H1 (cell line): ENCODE results near the gene NLRC5. TPM values are rescaled to one million over a fixed set of nuclear protein-coding genes. Genes with fewer than 3 reads are reported as not detected.

Experiments
- CTCF ChIA-PET: fragments of 300-600 bp; sonication (Branson Sonifier 250); formaldehyde crosslinking; loops from one replicate; lab custom pipeline; 2021; ENCODE audit not compliant: partially characterized antibody; lab: Charles Lee
- POLR2A ChIA-PET: fragments of 300-600 bp; sonication (Branson Sonifier 250); formaldehyde crosslinking; loops from one replicate; lab custom pipeline; 2021; ENCODE audit warnings: inconsistent platforms; ENCODE audit not compliant: partially characterized antibody; lab: Charles Lee
- DNase-seq, 2 experiments: peaks; one replicate each; pipeline versions ENCODE4 v3.0.0 to v3.0.0-alpha.2; 2010 to 2022; ENCODE audit warnings: low spot score in 2 of 2, low read depth in 1 of 2, mixed read lengths in 1 of 2
- FAIRE-seq: peaks from 2 replicates; lab custom pipeline; 2011; peaks lifted over from hg19 to GRCh38; lab: Jason Lieb, UNC
- H2AFZ ChIP-seq: 2 replicates; pipeline ENCODE4 v1.8.1; 2012; ENCODE audit warnings: low read length, inconsistent platforms
- H2AK5ac ChIP-seq: 2 replicates; pipeline ENCODE4 v1.6.1; 2013; ENCODE audit warnings: low read depth, low read length
- H2BK120ac ChIP-seq: replicated peaks from 2 replicates; pipeline ENCODE3; 2013; ENCODE audit warnings: low read depth, low read length, inconsistent platforms
- H2BK12ac ChIP-seq: 2 replicates; pipeline ENCODE4 v1.6.1; 2013; ENCODE audit warnings: low read depth, low read length
- H2BK15ac ChIP-seq: 2 replicates; pipeline ENCODE4 v1.6.1; 2013; ENCODE audit warnings: low read length
- H2BK20ac ChIP-seq: 2 replicates; pipeline ENCODE4 v1.6.1; 2013; ENCODE audit warnings: low read length
- H2BK5ac ChIP-seq: 2 replicates; pipeline ENCODE4 v1.6.1; 2013; ENCODE audit warnings: low read depth, low read length
- H3K14ac ChIP-seq: 2 replicates; pipeline ENCODE4 v1.6.1; 2013; ENCODE audit warnings: inconsistent platforms; ENCODE audit not compliant: insufficient read length
- H3K18ac ChIP-seq: 2 replicates; pipeline ENCODE4 v1.6.1; 2013; ENCODE audit warnings: low read length; ENCODE audit errors: extremely low read depth
- H3K23ac ChIP-seq: 2 replicates; pipeline ENCODE4 v1.6.1; 2013; ENCODE audit warnings: inconsistent platforms; ENCODE audit not compliant: insufficient read length
- H3K23me2 ChIP-seq: 2 replicates; pipeline ENCODE4 v1.6.1; 2013; ENCODE audit warnings: low read depth, low read length
- H3K27ac ChIP-seq: 2 replicates; pipeline ENCODE4 v1.6.1; 2011; ENCODE audit warnings: low read depth, low read length, inconsistent platforms
- H3K27me3 ChIP-seq, 4 experiments: replicated peaks in 1 of 4; 1 replicate in 1 of 4; 2 replicates in 3 of 4; pipeline versions ENCODE4 v1.6.1 to v1.8.1; 2011 to 2013; ENCODE audit warnings: low read length in 3 of 4, mild to moderate bottlenecking in 3 of 4, inconsistent platforms in 2 of 4, mixed read lengths in 2 of 4, moderate library complexity in 1 of 4; ENCODE audit not compliant: control insufficient read depth in 3 of 4, insufficient read depth in 3 of 4; ENCODE audit errors: extremely low read depth in 1 of 4
- H3K36me3 ChIP-seq, 4 experiments: 2 replicates each; pipeline versions ENCODE4 v1.6.1 to v1.8.1; 2011 to 2013; ENCODE audit warnings: mild to moderate bottlenecking in 4 of 4, low read length in 3 of 4, moderate library complexity in 2 of 4, control low read depth in 1 of 4, inconsistent platforms in 1 of 4; ENCODE audit not compliant: insufficient read depth in 4 of 4, control insufficient read depth in 2 of 4
- H3K4ac ChIP-seq: replicated peaks from 2 replicates; pipeline ENCODE3; 2013; ENCODE audit warnings: low read length, low read depth, mixed read lengths, inconsistent platforms; ENCODE audit not compliant: insufficient read length
- H3K4me1 ChIP-seq, 4 experiments: replicated peaks in 1 of 4; 1 replicate in 1 of 4; 2 replicates in 3 of 4; pipeline versions ENCODE4 v1.6.1 to v1.8.1; 2011 to 2013; ENCODE audit warnings: low read length in 3 of 4, inconsistent platforms in 2 of 4, mixed read lengths in 1 of 4; ENCODE audit not compliant: insufficient read depth in 4 of 4, control insufficient read depth in 3 of 4
- H3K4me2 ChIP-seq, 2 experiments: 2 replicates each; pipeline versions ENCODE4 v1.6.1 to v1.8.1; 2011 to 2013; ENCODE audit warnings: low read depth in 2 of 2, low read length in 2 of 2, control low read depth in 1 of 2, inconsistent platforms in 1 of 2, mild to moderate bottlenecking in 1 of 2; ENCODE audit not compliant: insufficient read depth in 1 of 2
- H3K4me3 ChIP-seq, 4 experiments: fragments of 200-600, 300-600 bp in 1 of 4; sonication (generic), shearing (Covaris generic), sonication (Bioruptor Twin) in 1 of 4; 2 replicates each; pipeline versions ENCODE4 v1.5.1 to v1.8.1; 2011 to 2016; ENCODE audit warnings: low read length in 4 of 4, low read depth in 3 of 4, control low read depth in 2 of 4, inconsistent platforms in 2 of 4, mild to moderate bottlenecking in 2 of 4, mixed read lengths in 1 of 4, moderate library complexity in 1 of 4; ENCODE audit not compliant: insufficient read depth in 2 of 4; ENCODE audit errors: extremely low read depth in 1 of 4
- H3K56ac ChIP-seq: replicated peaks from 2 replicates; pipeline ENCODE3; 2013; ENCODE audit warnings: low read depth, mild to moderate bottlenecking, mixed read lengths, low read length, inconsistent platforms; ENCODE audit not compliant: insufficient read length
- H3K79me1 ChIP-seq: 2 replicates; pipeline ENCODE4 v1.6.1; 2013; ENCODE audit warnings: low read depth, low read length, control low read depth
- H3K79me2 ChIP-seq, 2 experiments: 2 replicates each; pipeline versions ENCODE4 v1.6.1 to v1.8.1; 2012 to 2013; ENCODE audit warnings: low read length in 2 of 2, mild to moderate bottlenecking in 2 of 2, inconsistent platforms in 1 of 2; ENCODE audit not compliant: insufficient read depth in 2 of 2, control insufficient read depth in 1 of 2
- H3K9ac ChIP-seq, 4 experiments: replicated peaks in 1 of 4; 1 replicate in 1 of 4; 2 replicates in 3 of 4; pipeline versions ENCODE4 v1.6.1 to v1.8.1; 2011 to 2013; ENCODE audit warnings: low read depth in 3 of 4, low read length in 3 of 4, control low read depth in 2 of 4, mild to moderate bottlenecking in 2 of 4, moderate library complexity in 2 of 4, inconsistent platforms in 1 of 4; ENCODE audit errors: extremely low read depth in 1 of 4
- H3K9me3 ChIP-seq, 2 experiments: 2 replicates each; pipeline versions ENCODE4 v1.6.1 to v1.8.1; 2012 to 2013; ENCODE audit warnings: mild to moderate bottlenecking in 2 of 2, moderate library complexity in 2 of 2, control low read depth in 1 of 2, inconsistent platforms in 1 of 2, low read depth in 1 of 2, low read length in 1 of 2, mixed read lengths in 1 of 2; ENCODE audit not compliant: insufficient read depth in 2 of 2
- H4K20me1 ChIP-seq, 2 experiments: replicated peaks in 1 of 2; 2 replicates each; pipeline versions ENCODE3 to v1.8.1; 2011 to 2013; ENCODE audit warnings: inconsistent platforms in 2 of 2, low read length in 2 of 2, mild to moderate bottlenecking in 1 of 2; ENCODE audit not compliant: insufficient read depth in 2 of 2, control insufficient read depth in 1 of 2
- H4K5ac ChIP-seq: 2 replicates; pipeline ENCODE4 v1.6.1; 2013; ENCODE audit warnings: low read length, low read depth, mixed read lengths, inconsistent platforms; ENCODE audit not compliant: insufficient read length
- H4K8ac ChIP-seq: 2 replicates; pipeline ENCODE4 v1.8.0; 2013; ENCODE audit warnings: mild to moderate bottlenecking, moderate library complexity, low read length, inconsistent platforms; ENCODE audit not compliant: insufficient read depth; ENCODE audit errors: extremely low read depth
- H4K91ac ChIP-seq: replicated peaks from 2 replicates; pipeline ENCODE3; 2013; ENCODE audit warnings: low read length, mixed read lengths, inconsistent platforms; ENCODE audit not compliant: insufficient read length
- ATF2 ChIP-seq: IDR thresholded peaks from 2 replicates; pipeline ENCODE4 v1.6.1; 2012; ENCODE audit warnings: low read length, inconsistent platforms
- BCL11A ChIP-seq, 2 experiments: IDR thresholded peaks; one replicate each; pipeline ENCODE4 v1.6.1; 2011; ENCODE audit warnings: low read depth in 2 of 2, low read length in 2 of 2, mild to moderate bottlenecking in 2 of 2
- CBX8 ChIP-seq: fragments of 300-800, 300-1000 bp; sonication (generic); IDR thresholded peaks from 2 replicates; pipeline ENCODE4 v1.7.1; 2016; ENCODE audit warnings: low read depth, low read length, borderline replicate concordance
- E2F6 ChIP-seq: IDR thresholded peaks from 2 replicates; pipeline ENCODE4 v1.6.1; 2012; ENCODE audit warnings: inconsistent platforms
- EP300 ChIP-seq, 2 experiments: IDR thresholded peaks; 1 replicate in 1 of 2; 2 replicates in 1 of 2; pipeline ENCODE4 v1.6.1; 2011 to 2012; ENCODE audit warnings: low read depth in 2 of 2, low read length in 2 of 2, mild to moderate bottlenecking in 2 of 2, borderline replicate concordance in 1 of 2, inconsistent platforms in 1 of 2, moderate library complexity in 1 of 2
- EZH2 ChIP-seq: fragments of 200-600 bp; sonication (generic); IDR thresholded peaks from 2 replicates; pipeline ENCODE4 v1.7.1; 2012; ENCODE audit warnings: low read depth, mild to moderate bottlenecking, moderate library complexity, low read length, inconsistent platforms; ENCODE audit not compliant: severe bottlenecking
- KDM1A ChIP-seq: fragments of 200-600, 300-600 bp; sonication (generic); IDR thresholded peaks from 2 replicates; pipeline ENCODE4 v1.7.1; 2016; ENCODE audit warnings: mild to moderate bottlenecking, low read length, borderline replicate concordance
- KDM4A ChIP-seq: IDR thresholded peaks from one replicate; pipeline ENCODE4 v1.7.1; 2012; ENCODE audit warnings: low read depth, mild to moderate bottlenecking, moderate library complexity, low read length, inconsistent platforms; ENCODE audit not compliant: severe bottlenecking
- SP1 ChIP-seq: IDR thresholded peaks from 2 replicates; pipeline ENCODE4 v1.6.1; 2011; ENCODE audit warnings: low read depth, low read length
- TEAD4 ChIP-seq: IDR thresholded peaks from 2 replicates; pipeline ENCODE4 v1.6.1; 2012; ENCODE audit warnings: low read depth, low read length, inconsistent platforms, mixed read lengths
- WGBS, 2 experiments: shearing (Covaris generic) in 1 of 2; methylation state at CpG; one replicate each; pipeline versions ENCODE4 v1.1.6 to v1.1.7; 2013 to 2015; ENCODE audit warnings: low lambda C conversion rate in 2 of 2, mixed read lengths in 2 of 2, inconsistent platforms in 1 of 2, low coverage in 1 of 2, missing lambda C conversion rate in 1 of 2; ENCODE audit not compliant: insufficient replicate concordance in 2 of 2, insufficient coverage in 1 of 2, insufficient read length in 1 of 2; ENCODE audit errors: extremely low coverage in 1 of 2, missing lambda C conversion rate in 1 of 2; 5-methylcytosine and 5-hydroxymethylcytosine counted together
- polyA plus RNA-seq, 7 experiments: library from polyadenylated mRNA; depleted of rRNA in 3 of 7; stranded (reverse) in 5 of 7; unstranded in 2 of 7; fragments of >200 nt in 5 of 7; fragments of 200-250 nt in 2 of 7; gene quantifications; 1 replicate in 5 of 7; 2 replicates in 1 of 7; 4 replicates in 1 of 7; pipeline versions ENCODE4 v1.2.1 to v1.2.3, GENCODE V29; 2011 to 2013; ENCODE audit warnings: missing spikeins in 2 of 7, mixed read lengths in 2 of 7
- total RNA-seq: library from RNA; stranded (reverse); fragmentation: NEBNext Ultra II Directional; extraction: Animal tissue kit (Norgen Biotek cat#: 25700); gene quantifications from 2 replicates; pipeline ENCODE4 v1.2.1, GENCODE V29; 2021

Gene NLRC5
- total and polyA plus RNA-seq, 2 of the 8 experiments (the other 6 are each of a cell fraction or from before 2014, with no cell fraction given): 2.2 to 3.2 TPM

- no peak overlapping the region for H4K91ac ChIP-seq
- no peak for DNase-seq
- no peak overlapping the region for H3K4me2 ChIP-seq
- H3K27ac ChIP-seq: no peak overlapping the region
- no peaks in the 10 kb centered on the region; a peak in 1 of 7 replicates for H3K27me3 ChIP-seq
- H3K4ac ChIP-seq: no peak overlapping the region
- no peaks in the 10 kb centered on the region for H3K79me2 ChIP-seq
- no peak overlapping the region for H3K14ac ChIP-seq
- H3K79me1 ChIP-seq: no peaks in the 10 kb centered on the region
- H3K23me2 ChIP-seq: peaks cover 16% of the 10 kb centered on the region; the same call in 1 of the 2 replicates
- no peak overlapping the region for H3K23ac ChIP-seq
- POLR2A ChIA-PET: no interaction called here
- FAIRE-seq: no peak
- H4K20me1 ChIP-seq: no peaks in the 10 kb centered on the region
- H4K8ac ChIP-seq: no peak overlapping the region
- H3K9me3 ChIP-seq: no peaks in the 10 kb centered on the region
- no peak overlapping the region for H2BK15ac ChIP-seq
- no peak overlapping the region for H2BK12ac ChIP-seq
- no peak overlapping the region for H3K18ac ChIP-seq
- H2BK20ac ChIP-seq: no peak overlapping the region
- H2AFZ ChIP-seq: no peak overlapping the region
- no peak overlapping the region for H2BK5ac ChIP-seq
- WGBS, 2 experiments: 81% methylated on average over 3 of the region's 3 CpGs; no CpG with 5 or more reads in 1 of the 2 experiments
- no peak overlapping the region for H3K56ac ChIP-seq
- no peak overlapping the region for H3K4me3 ChIP-seq
- no peak overlapping the region for H4K5ac ChIP-seq
- no peak overlapping the region for H2AK5ac ChIP-seq
- CTCF ChIA-PET: interaction anchor here (1.2 kb wide), 1 partner anchor 11 kb away, joined by 3 read pairs; no protein-coding TSS in a partner anchor
- H2BK120ac ChIP-seq: no peak overlapping the region
- H3K9ac ChIP-seq: no peak overlapping the region
- H3K4me1 ChIP-seq: peaks cover 0 to 4% (median 2%) of the 10 kb centered on the region in 4 experiments; a peak in 1 of 7 replicates
- H3K36me3 ChIP-seq: no peaks in the 10 kb centered on the region
- TF ChIP-seq BCL11A (IDR thresholded peaks at IDR 0.05; ENCODE audit: low read depth in 2 of 2, low read length in 2 of 2) (no peak), CBX8 (no peak), ATF2 (no peak), SP1 (no peak), EP300 (IDR thresholded peaks at IDR 0.05; ENCODE audit: borderline replicate concordance in 1 of 2, low read depth in 2 of 2, low read length in 2 of 2) (no peak), EZH2 (no peak), TEAD4 (no peak), KDM4A (no peak), E2F6 (no peak), KDM1A (no peak)
Measured at GRCh38 chr16:57071831-57072582, 82.7 kb downstream of the NLRC5 start.
